Panc1 (cell line): ENCODE data around the gene ADARB1. TPM values are rescaled to one million over a fixed set of nuclear protein-coding genes. Genes with fewer than 3 reads are reported as not detected.

Experiments
- ATAC-seq: fragments of 200-7000 bp; cut with Tn5 transposase; 2 replicates; pipeline ENCODE4 v1.9.1; 2020; ENCODE audit warnings: mild to moderate bottlenecking, moderate library complexity
- BruUV-seq: library from RNA; stranded (reverse); fragments of 400-500 nt; replicated peaks from 2 replicates; lab custom pipeline; 2021; lab: Mats Ljungman, UMichigan
- CTCF ChIA-PET: fragments of 300-600 bp; sonication (Branson Sonifier 250); formaldehyde crosslinking; loops from one replicate; lab custom pipeline; 2022; ENCODE audit warnings: antibody characterized with exemption; lab: Charles Lee
- POLR2A ChIA-PET: fragments of 300-600 bp; sonication (Branson Sonifier 250); formaldehyde crosslinking; loops from one replicate; lab custom pipeline; 2022; ENCODE audit warnings: antibody characterized with exemption; lab: Charles Lee
- DNase-seq: peaks from one replicate; pipeline ENCODE4 v3.0.0-alpha.2; 2010; ENCODE audit warnings: low read depth, low spot score
- H3K27ac ChIP-seq: 2 replicates; pipeline ENCODE4 v1.5.1; 2011; ENCODE audit warnings: mild to moderate bottlenecking, low read length, inconsistent platforms
- H3K27me3 ChIP-seq: fragments of 200-500 bp; sonication (Bioruptor generic); 2 replicates; pipeline ENCODE4 v1.6.0; 2014; ENCODE audit warnings: low read length, inconsistent platforms; ENCODE audit not compliant: control insufficient read depth, insufficient read depth
- H3K36me3 ChIP-seq: fragments of 200-500 bp; sonication (Bioruptor generic); 2 replicates; pipeline ENCODE4 v1.5.1; 2014; ENCODE audit warnings: inconsistent platforms, mild to moderate bottlenecking, low read length, moderate library complexity; ENCODE audit not compliant: control insufficient read depth, insufficient read depth
- H3K4me1 ChIP-seq: 2 replicates; pipeline ENCODE4 v1.5.1; 2011; ENCODE audit warnings: inconsistent platforms, mild to moderate bottlenecking, low read length, moderate library complexity; ENCODE audit not compliant: control insufficient read depth, insufficient read depth
- H3K4me3 ChIP-seq, 2 experiments: 2 replicates each; pipeline ENCODE4 v1.5.1; 2011 to 2012; ENCODE audit warnings: low read depth in 2 of 2, low read length in 2 of 2, mild to moderate bottlenecking in 2 of 2, inconsistent platforms in 1 of 2, moderate library complexity in 1 of 2
- H3K9me3 ChIP-seq: fragments of 200-500 bp; sonication (Bioruptor generic); 2 replicates; pipeline ENCODE4 v1.5.1; 2014; ENCODE audit warnings: low read depth, mild to moderate bottlenecking, inconsistent platforms, low read length, moderate library complexity; ENCODE audit not compliant: control insufficient read depth, insufficient read depth
- POLR2AphosphoS5 ChIP-seq: IDR thresholded peaks from 2 replicates; pipeline ENCODE4 v1.6.1; 2012; ENCODE audit warnings: mild to moderate bottlenecking, low read depth, low read length, moderate library complexity
- SIN3A ChIP-seq: IDR thresholded peaks from 2 replicates; pipeline ENCODE4 v1.6.1; 2012; ENCODE audit warnings: low read depth, mild to moderate bottlenecking, low read length, moderate library complexity, borderline replicate concordance; ENCODE audit not compliant: insufficient read depth
- TCF7L2 ChIP-seq: IDR thresholded peaks from 2 replicates; pipeline ENCODE4 v1.6.1; 2011; ENCODE audit warnings: mild to moderate bottlenecking, low read depth, low read length, inconsistent platforms
- in situ Hi-C: cut with HindIII; loops from 2 replicates; pipeline ENCODE4 v1.10.0; 2016; ENCODE audit warnings: low sequenced_read_pairs, low pct_unique_long_range_greater_than_20kb
- intact Hi-C: fragments of 100-400 bp; cut with micrococcal nuclease; formaldehyde crosslinking; loops from one replicate; pipeline ENCODE4 v1.10.0; 2022; ENCODE audit not compliant: unreplicated experiment
- total RNA-seq: library from RNA; stranded (reverse); gene quantifications from one replicate; pipeline ENCODE4 v1.2.1, GENCODE V29; 2021; ENCODE audit not compliant: unreplicated experiment
- TF ChIP-seq, protein P1 (sequence below): fragments of 450-650 bp; IDR thresholded peaks from 2 replicates; pipeline ENCODE4 v1.5.1; 2017; ENCODE audit warnings: mild to moderate bottlenecking
- TF ChIP-seq, protein P2 (sequence below), 2 experiments: IDR thresholded peaks; 2 replicates each; pipeline ENCODE4 v1.6.1; 2011 to 2012; ENCODE audit warnings: low read depth in 2 of 2, control low read depth in 1 of 2, low read length in 1 of 2, mild to moderate bottlenecking in 1 of 2, moderate library complexity in 1 of 2; ENCODE audit not compliant: insufficient read depth in 1 of 2

The ADARB1 gene
- total RNA-seq, 1 experiment from 2014 or later, result 15.0 TPM

DNA sequence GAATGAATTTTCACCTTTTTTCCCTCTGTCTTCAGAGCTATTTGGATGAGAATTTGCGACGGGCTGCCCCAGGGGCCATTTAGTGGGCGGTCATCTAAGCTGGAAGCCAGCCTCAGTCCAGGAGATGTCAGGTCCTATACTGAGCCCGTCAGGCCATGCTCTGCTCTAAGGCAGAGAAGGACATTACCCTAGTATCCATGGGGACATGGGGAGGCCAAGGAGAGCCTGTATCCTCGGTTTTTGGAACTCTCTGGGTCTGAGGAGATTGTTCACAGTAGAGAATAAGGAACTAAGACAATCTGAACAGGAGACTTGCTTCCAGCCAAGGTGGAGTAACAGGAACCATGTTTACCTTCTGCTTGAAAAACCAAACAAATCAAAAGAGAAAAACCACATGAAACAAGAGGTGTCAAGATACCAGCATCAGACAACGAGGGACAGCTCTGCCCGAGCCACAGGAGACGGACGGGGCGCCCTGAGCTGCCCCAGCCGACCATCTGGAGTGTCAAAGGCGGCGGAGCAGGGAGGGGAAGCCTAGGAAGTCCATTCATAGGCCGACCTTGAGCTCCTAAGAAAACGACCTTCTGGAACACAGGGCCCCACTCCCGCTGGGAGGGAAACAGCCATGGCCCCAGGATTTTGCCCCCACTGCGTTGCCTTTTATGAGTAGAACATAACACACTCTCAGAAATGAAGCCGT, 20.0 kb upstream of the ADARB1 start:
- in situ Hi-C loops, result no loop called here
- intact Hi-C loops, result no loop called here
- TF ChIP-seq SIN3A (no peak), POLR2AphosphoS5 (no peak), TCF7L2 (no peak)
- TF ChIP-seq, protein P1, sequence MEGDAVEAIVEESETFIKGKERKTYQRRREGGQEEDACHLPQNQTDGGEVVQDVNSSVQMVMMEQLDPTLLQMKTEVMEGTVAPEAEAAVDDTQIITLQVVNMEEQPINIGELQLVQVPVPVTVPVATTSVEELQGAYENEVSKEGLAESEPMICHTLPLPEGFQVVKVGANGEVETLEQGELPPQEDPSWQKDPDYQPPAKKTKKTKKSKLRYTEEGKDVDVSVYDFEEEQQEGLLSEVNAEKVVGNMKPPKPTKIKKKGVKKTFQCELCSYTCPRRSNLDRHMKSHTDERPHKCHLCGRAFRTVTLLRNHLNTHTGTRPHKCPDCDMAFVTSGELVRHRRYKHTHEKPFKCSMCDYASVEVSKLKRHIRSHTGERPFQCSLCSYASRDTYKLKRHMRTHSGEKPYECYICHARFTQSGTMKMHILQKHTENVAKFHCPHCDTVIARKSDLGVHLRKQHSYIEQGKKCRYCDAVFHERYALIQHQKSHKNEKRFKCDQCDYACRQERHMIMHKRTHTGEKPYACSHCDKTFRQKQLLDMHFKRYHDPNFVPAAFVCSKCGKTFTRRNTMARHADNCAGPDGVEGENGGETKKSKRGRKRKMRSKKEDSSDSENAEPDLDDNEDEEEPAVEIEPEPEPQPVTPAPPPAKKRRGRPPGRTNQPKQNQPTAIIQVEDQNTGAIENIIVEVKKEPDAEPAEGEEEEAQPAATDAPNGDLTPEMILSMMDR, result no peak
- TF ChIP-seq, protein P2, sequence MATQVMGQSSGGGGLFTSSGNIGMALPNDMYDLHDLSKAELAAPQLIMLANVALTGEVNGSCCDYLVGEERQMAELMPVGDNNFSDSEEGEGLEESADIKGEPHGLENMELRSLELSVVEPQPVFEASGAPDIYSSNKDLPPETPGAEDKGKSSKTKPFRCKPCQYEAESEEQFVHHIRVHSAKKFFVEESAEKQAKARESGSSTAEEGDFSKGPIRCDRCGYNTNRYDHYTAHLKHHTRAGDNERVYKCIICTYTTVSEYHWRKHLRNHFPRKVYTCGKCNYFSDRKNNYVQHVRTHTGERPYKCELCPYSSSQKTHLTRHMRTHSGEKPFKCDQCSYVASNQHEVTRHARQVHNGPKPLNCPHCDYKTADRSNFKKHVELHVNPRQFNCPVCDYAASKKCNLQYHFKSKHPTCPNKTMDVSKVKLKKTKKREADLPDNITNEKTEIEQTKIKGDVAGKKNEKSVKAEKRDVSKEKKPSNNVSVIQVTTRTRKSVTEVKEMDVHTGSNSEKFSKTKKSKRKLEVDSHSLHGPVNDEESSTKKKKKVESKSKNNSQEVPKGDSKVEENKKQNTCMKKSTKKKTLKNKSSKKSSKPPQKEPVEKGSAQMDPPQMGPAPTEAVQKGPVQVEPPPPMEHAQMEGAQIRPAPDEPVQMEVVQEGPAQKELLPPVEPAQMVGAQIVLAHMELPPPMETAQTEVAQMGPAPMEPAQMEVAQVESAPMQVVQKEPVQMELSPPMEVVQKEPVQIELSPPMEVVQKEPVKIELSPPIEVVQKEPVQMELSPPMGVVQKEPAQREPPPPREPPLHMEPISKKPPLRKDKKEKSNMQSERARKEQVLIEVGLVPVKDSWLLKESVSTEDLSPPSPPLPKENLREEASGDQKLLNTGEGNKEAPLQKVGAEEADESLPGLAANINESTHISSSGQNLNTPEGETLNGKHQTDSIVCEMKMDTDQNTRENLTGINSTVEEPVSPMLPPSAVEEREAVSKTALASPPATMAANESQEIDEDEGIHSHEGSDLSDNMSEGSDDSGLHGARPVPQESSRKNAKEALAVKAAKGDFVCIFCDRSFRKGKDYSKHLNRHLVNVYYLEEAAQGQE (IDR thresholded peaks at IDR 0.05; ENCODE audit: insufficient read depth in 1 of 2, low read depth in 2 of 2, low read length in 1 of 2), result no peak
- BruUV-seq, result no TSS peak
- CTCF ChIA-PET, result interaction anchor here (0.6 kb wide), 1 partner anchor 50 kb away, joined by 3 read pairs; no protein-coding TSS in a partner anchor
- Histone ChIP-seq H3K9me3 (no peaks in the 10 kb centered on the region), H3K36me3 (no peaks in the 10 kb centered on the region), H3K27ac (no peak overlapping the region), H3K4me3 (no peak overlapping the region), H3K4me1 (no peaks in the 10 kb centered on the region), H3K27me3 (no peaks in the 10 kb centered on the region)
- ATAC-seq, result no peak
- POLR2A ChIA-PET, result no interaction called here
- no peak for DNase-seq

GRCh38 chr21:45054927-45055612, 19.3 kb upstream of the ADARB1 start:
- CTCF ChIA-PET, result interaction anchor here (0.6 kb wide), 1 partner anchor 50 kb away, joined by 3 read pairs; no protein-coding TSS in a partner anchor
- no peak overlapping the region for H3K27ac ChIP-seq

More at GRCh38 chr21:45054927-45055612, 19.3 kb upstream of the ADARB1 start:
- H3K9me3 ChIP-seq, result no peaks in the 10 kb centered on the region
- DNase-seq, result no peak
- H3K4me1 ChIP-seq, result no peaks in the 10 kb centered on the region
- BruUV-seq, result no TSS peak
- POLR2A ChIA-PET, result no interaction called here
- in situ Hi-C loops (no loop called here), intact Hi-C loops (no loop called here)
- TF ChIP-seq TCF7L2, result no peak
- TF ChIP-seq, protein P1, result no peak
- TF ChIP-seq, protein P2 (IDR thresholded peaks at IDR 0.05; ENCODE audit: insufficient read depth in 1 of 2, low read depth in 2 of 2, low read length in 1 of 2), result no peak
- TF ChIP-seq POLR2AphosphoS5, result no peak
- no peaks in the 10 kb centered on the region for H3K27me3 ChIP-seq
- ATAC-seq, result no peak
- H3K4me3 ChIP-seq, result no peak overlapping the region
- H3K36me3 ChIP-seq, result no peaks in the 10 kb centered on the region
